ENCODE measurements around the gene SPA17.

SPA17 gene

DNA sequence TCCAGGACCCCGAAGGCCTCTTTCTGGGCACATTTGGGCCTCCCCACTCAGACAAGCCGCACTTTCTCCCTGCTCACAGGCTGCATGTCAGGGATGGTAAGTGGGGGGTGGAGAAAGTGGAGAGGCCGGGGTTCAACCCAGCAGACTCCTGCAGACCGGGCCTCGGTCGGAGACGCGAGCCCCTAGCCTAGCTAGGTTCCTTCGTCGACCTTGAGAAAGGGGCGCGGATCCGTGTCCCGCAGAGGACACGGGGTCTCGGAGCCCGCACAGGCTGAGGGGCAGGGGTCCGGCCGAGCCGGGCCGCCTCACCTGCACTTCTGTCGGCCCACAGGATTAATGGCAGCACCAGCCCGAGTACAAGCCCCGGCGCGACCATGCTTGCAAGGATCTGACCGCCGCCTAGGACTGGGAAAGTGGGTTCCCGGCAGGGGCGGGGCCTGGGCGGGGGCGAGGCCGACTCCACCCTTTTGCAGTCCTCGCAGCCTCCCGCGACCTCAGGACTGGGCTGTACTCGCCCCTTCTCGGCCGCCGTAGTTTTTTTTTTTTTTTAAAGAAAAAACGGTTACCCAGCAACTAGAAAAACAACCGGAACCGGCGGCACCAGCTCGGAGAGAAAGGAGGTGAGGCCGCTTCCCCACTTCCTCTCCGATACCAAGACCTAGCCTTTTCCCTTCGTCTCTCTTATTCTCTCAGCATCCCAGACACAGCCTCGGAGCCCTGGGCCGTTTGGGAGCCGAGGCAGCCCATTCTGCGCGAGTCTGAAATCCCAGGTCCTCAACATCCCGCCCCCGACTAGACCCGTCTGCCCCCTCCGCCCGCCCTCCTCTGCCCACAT, at the start of gene SPA17, which contains the start of gene SIAE:
Gene SPA17, plus strand, starts transcription at position 572 of the 835 bp plus-strand sequence. CDS start 1,361 bp downstream, outside the sequence.
Gene SIAE, minus strand, starts transcription at position 407 of the 835 bp plus-strand sequence. Its CDS starts 31 bp downstream, at position 376.
- peak within 1 kb of the TSS; percentile 81 for H3K4me3 ChIP-seq (ENCODE audit: low read length)
- TF ChIP-seq CTCF (conservative IDR thresholded peaks at IDR 0.05; ENCODE audit: low read length): no peak

DNA sequence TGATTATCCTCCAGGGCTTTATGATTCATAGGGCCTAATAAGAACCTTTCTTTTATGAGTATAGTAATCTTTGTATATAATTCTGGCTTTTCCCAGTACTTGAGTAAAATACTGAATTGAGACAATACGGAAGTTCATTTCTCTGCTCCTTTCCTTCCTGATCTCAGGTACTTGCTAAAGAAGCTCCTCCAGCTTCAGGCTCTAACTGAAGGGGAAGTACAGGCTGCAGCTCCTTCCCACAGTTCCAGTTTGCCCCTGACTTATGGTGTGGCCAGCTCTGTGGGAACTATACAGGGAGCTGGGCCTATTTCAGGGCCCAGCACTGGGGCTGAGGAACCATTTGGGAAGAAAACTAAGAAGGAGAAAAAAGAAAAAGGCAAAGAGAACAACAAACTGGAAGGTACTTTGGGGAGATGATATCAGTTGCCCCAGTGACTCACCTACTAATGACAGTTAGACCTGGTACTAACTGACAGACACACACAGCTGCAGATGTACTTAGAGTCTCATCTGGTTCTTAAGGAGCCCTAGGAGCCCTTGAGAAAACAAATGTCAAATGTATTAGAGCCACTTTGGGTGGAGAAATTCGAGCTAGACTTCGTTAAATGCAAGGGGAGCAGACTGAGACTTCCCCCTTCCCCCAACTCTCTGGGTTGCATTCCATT, 48.1 kb upstream of the SPA17 start:
- DNase-seq (ENCODE audit: low read depth): no peak
- TF ChIP-seq CTCF (conservative IDR thresholded peaks at IDR 0.05; ENCODE audit: low read length): no peak

More for the DNA sequence above, at the start of gene SPA17, which contains the start of gene SIAE:
- DNase-seq (ENCODE audit: low read depth): peak; percentile 97

GRCh38 chr11:124627546-124627945, 46.2 kb upstream of the SPA17 start:
- no peak for DNase-seq (ENCODE audit: low read depth)
- no peak overlapping the region for H3K4me3 ChIP-seq (ENCODE audit: low read length)
- no peak for TF ChIP-seq CTCF (conservative IDR thresholded peaks at IDR 0.05; ENCODE audit: low read length)

More for the DNA sequence above, 48.1 kb upstream of the SPA17 start:
- H3K4me3 ChIP-seq (ENCODE audit: low read length): no peak overlapping the region

GRCh38 chr11:124629961-124630360, 43.7 kb upstream of the SPA17 start:
- TF ChIP-seq CTCF (conservative IDR thresholded peaks at IDR 0.05; ENCODE audit: low read length): no peak
- H3K4me3 ChIP-seq (ENCODE audit: low read length): no peak overlapping the region
- no peak for DNase-seq (ENCODE audit: low read depth)

GRCh38 chr11:124633355-124633754, 40.3 kb upstream of the SPA17 start:
- TF ChIP-seq CTCF (conservative IDR thresholded peaks at IDR 0.05; ENCODE audit: low read length): peak; percentile 33
- DNase-seq (ENCODE audit: low read depth): no peak
- no peak overlapping the region for H3K4me3 ChIP-seq (ENCODE audit: low read length)

DNA sequence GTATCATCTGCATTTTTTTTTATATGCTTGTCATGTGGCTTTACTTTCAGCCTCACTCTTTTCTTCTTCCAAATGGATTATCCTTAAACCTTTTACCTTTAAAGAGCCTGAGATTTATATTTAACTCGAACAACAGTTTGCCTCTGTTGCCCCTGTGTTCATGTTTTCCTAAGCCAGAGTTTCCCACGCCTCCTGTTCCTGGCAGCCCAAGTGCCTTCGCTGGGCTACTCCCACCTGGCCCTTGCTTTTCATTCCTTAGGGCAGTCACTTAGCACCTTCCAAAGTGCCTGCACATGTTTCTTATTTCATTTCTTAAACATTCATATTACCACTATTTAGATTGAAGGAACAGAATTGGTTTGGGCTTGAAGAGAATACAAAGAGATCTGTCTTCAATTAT, 37.8 kb upstream of the SPA17 start:
- DNase-seq (ENCODE audit: low read depth): no peak
- H3K4me3 ChIP-seq (ENCODE audit: low read length): no peak overlapping the region
- no peak for TF ChIP-seq CTCF (conservative IDR thresholded peaks at IDR 0.05; ENCODE audit: low read length)
